GM19438 (cell line): ENCODE results near the gene DELE1.

Experiments used
- ATAC-seq: cut with Tn5 transposase; IDR thresholded peaks from one replicate; pipeline ENCODE4 v1.9.1; 2021; ENCODE audit warnings: low read depth; ENCODE audit not compliant: unreplicated experiment

The DELE1 gene

DNA sequence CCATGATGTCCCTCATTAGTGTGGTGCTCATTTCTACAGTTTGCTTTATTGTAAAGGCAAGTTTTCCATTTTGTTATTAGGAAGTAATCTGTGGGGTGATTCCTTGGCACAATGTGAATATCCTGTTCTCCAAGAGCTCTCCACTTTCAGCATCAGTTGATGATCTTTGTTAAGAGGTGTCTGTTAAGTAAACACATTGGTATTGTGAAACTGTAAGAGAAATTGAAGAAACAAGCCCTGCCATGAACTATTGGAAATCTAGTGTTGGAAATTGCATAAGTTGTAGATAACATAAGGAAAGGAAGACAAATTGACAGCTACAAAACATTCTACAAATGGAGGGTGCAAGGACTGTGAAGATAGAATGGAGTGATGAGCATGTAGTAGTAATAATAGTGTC, 62.4 kb downstream of the DELE1 start:
- ATAC-seq, result no peak

DNA sequence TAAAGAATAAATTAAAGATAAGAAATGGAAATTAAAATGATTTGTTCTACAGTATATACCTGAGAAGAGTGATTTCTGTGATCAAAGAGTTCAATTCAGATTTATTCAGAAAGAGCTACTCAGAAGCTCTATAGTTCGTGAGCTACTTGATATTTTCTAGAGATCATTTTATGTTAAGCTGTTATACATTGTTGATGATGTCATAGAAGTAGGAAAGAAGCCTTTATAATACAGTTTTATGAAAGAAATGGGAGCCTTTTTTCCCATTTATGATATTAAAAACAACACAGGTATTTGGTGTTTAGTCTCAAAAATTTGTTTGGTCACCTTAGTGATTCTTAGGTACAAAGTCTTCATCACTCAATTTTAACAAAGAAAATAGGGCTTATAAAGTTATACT, 66.0 kb downstream of the DELE1 start:
- ATAC-seq, result no peak
